Pancreas (tissue), 10 donors: ENCODE results near the gene IL12RB2. TPM values are rescaled to one million over a fixed set of nuclear protein-coding genes. Genes with fewer than 3 reads are reported as not detected.

Source experiments
- ATAC-seq, 4 donors: fragments of 200-7000 bp; cut with Tn5 transposase; one replicate each; pipeline versions ENCODE4 v1.8.0 to v1.9.1; 2020; ENCODE audit warnings: mild to moderate bottlenecking in 4 of 4, moderate library complexity in 4 of 4
- DNase-seq, 6 donors: peaks; one replicate each; pipeline ENCODE4 v3.0.0-alpha.2; 2020
- FAIRE-seq: peaks from 2 replicates; lab custom pipeline; 2012; peaks lifted over from hg19 to GRCh38; lab: Jason Lieb, UNC
- H3K27ac ChIP-seq, 4 donors: fragments of 200-600 bp; sonication (generic); 1 replicate in 3 of 4; 2 replicates in 1 of 4; pipeline versions ENCODE4 v1.5.0 to v1.8.0; 2020
- H3K27me3 ChIP-seq, 4 donors: fragments of 200-600 bp; one replicate each; pipeline ENCODE4 v1.8.0; 2021
- H3K36me3 ChIP-seq, 3 donors: fragments of 200-600 bp; sonication (generic) in 1 of 3; one replicate each; pipeline versions ENCODE4 v1.5.0 to v1.8.0; 2020 to 2021
- H3K4me1 ChIP-seq, 3 donors: fragments of 200-600 bp; one replicate each; pipeline ENCODE4 v1.8.0; 2021
- H3K4me3 ChIP-seq, 4 donors: fragments of 200-600 bp; sonication (generic) in 2 of 4; one replicate each; pipeline versions ENCODE4 v1.5.0 to v1.8.0; 2020 to 2021
- H3K9me3 ChIP-seq, 4 donors: fragments of 200-600 bp; one replicate each; pipeline ENCODE4 v1.8.0; 2021
- CTCF ChIP-seq, 4 donors: fragments of 200-600 bp; sonication (generic) in 3 of 4; IDR thresholded peaks; one replicate each; pipeline versions ENCODE4 v1.5.0 to v1.8.0; 2021; ENCODE audit warnings: antibody characterized with exemption in 4 of 4
- WGBS, 2 donors: extraction: QIAGEN DNeasy Blood & Tissue Kit; methylation state at CpG; one replicate each; pipeline ENCODE4 v1.1.7; 2013; 5-methylcytosine and 5-hydroxymethylcytosine counted together
- intact Hi-C, 3 donors: fragments of 100-400 bp; cut with DNase I; formaldehyde crosslinking; loops; one replicate each; pipeline versions ENCODE4 v1.11.1 to v1.14.2; 2022
- polyA plus RNA-seq, 2 donors: library from polyadenylated mRNA; stranded (reverse); fragments of 200-250 nt; gene quantifications; one replicate each; pipeline ENCODE4 v1.2.3, GENCODE V29; 2013
- total RNA-seq, 6 donors: library from RNA; stranded (reverse); fragmentation: NEBNext Ultra II Directional in 4 of 6; extraction: Animal tissue kit (Norgen Biotek cat#: 25700) in 4 of 6; gene quantifications; one replicate each; pipeline versions ENCODE4 v1.2.1 to v1.2.4, GENCODE V29; 2021 to 2023
- donor health status: healthy with polysubstance abuse.
- donor health status: DM: no; HTN: no; CAD: no; lungs with moderate emphysema.
- donor health status: DM: no; HTN: no; CAD: no.
- donor health status: control.
- donor health status: control.
- donor health status: Bipolar disorder and iron deficiency.
- donor health status: DM: yes; HTN: yes; CAD: no.
- donor health status: DM: no; HTN: no; CAD: no.
- donor health status: DM: no; HTN: no; CAD: no.
- donor health status: DM: yes; HTN: yes; CAD: no.

The IL12RB2 gene
- total and polyA plus RNA-seq, 8 donors = 0.65 to 5.0 (median 2.7) TPM

DNA sequence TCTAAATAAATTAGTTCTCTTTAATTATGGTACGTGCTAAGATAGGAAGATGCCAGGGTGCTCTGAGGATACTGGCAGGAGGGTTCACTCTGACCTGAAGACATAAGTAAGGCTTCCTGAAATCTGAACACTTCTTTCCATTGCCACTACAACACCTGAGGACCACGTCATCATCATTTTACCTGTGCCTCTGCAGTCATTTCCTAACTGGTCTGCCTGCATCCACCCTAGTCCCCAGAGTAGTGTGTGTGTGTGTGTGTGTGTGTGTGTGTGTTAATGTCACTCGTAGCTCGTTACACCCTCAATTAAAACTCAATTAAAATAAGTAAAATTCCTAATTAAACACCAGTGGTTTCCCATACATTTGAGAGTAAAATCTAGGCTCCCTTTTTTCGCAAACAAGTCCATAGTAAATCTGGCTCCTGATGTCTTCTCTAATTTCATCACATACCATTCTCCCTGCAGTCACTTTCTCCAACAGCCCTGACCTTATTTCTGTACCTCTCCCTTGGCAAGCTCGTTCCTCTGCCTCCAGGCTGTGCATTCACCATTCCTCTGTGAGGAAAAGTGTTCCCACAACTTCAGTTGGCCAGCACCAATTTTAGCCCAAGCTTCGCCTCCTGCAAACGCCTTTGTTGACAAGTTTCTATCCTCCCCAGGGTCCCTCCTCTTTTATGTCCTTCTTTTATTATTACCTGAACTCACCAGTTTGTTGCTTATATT is 8.7 kb downstream of the IL12RB2 start:
- Histone ChIP-seq H3K9me3 (no peaks in the 10 kb centered on the region), H3K27ac (no peak overlapping the region), H3K27me3 (no peaks in the 10 kb centered on the region), H3K36me3 (no peaks in the 10 kb centered on the region), H3K4me1 (no peaks in the 10 kb centered on the region), H3K4me3 (no peak overlapping the region)
- FAIRE-seq (no peak), ATAC-seq (no peak), DNase-seq (no peak)
- no peak for TF ChIP-seq CTCF (IDR thresholded peaks at IDR 0.05)
- whole genome bisulfite sequencing, 2 donors = 83 to 93% methylated on average over 8 of the region's 8 CpGs
- intact Hi-C loops = no loop called here

DNA sequence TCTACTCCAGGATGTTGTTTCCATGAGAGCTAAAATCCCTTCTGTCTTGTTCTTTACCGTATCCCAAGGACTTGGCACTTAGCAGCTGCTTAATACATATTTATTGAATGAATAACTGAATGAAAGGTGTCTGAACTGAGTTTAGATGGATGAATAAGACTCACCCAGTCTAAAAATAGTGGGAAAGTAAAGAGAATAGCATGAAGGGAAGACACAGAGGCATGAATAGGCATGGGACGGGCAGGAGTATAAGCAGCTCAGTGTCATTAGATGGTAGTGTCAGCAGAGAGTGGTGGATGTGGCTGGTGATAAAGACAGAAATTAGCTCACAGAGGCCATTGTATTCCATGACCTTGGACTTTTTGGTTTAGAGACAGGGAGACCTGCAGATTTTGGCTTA is 9.2 kb downstream of the IL12RB2 start:
- DNase-seq (no peak), FAIRE-seq (no peak), ATAC-seq (no peak)
- WGBS, 2 donors = 91 to 94% methylated on average over 2 of the region's 2 CpGs
- no peaks in the 10 kb centered on the region for H3K4me1 ChIP-seq
- H3K36me3 ChIP-seq = no peaks in the 10 kb centered on the region
- no peaks in the 10 kb centered on the region for H3K27me3 ChIP-seq
- TF ChIP-seq CTCF (IDR thresholded peaks at IDR 0.05) = no peak
- intact Hi-C loops = no loop called here
- H3K27ac ChIP-seq = no peak overlapping the region
- H3K9me3 ChIP-seq = no peaks in the 10 kb centered on the region
- no peak overlapping the region for H3K4me3 ChIP-seq

DNA sequence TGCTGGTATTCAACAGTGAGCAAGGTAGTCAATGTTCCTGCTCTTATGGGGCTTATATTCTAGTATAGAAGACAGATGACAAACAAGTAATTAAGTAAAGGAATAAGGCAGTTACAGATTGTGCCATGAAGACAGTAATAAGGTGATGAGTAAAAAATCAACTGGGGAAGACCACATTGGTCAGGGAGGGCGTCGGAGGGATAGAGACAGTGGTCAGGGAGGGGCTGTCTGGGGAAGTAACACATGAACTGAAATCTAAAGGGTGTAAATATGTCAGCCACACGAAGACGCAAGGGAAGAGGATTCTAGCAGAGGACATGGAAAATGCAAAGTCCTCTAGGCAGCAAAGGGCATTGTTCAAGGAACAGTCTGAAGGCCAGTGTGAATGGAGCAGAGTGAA is 10.1 kb downstream of the IL12RB2 start:
- no peak overlapping the region for H3K4me3 ChIP-seq
- no peak for FAIRE-seq
- no peaks in the 10 kb centered on the region for H3K27me3 ChIP-seq
- DNase-seq = no peak
- H3K36me3 ChIP-seq = no peaks in the 10 kb centered on the region
- no peak for ATAC-seq
- 92 to 93% methylated on average over 4 of the region's 4 CpGs for WGBS, 2 donors
- no peaks in the 10 kb centered on the region for H3K9me3 ChIP-seq
- no peaks in the 10 kb centered on the region for H3K4me1 ChIP-seq
- no peak for TF ChIP-seq CTCF (IDR thresholded peaks at IDR 0.05)
- intact Hi-C loops = no loop called here
- no peak overlapping the region for H3K27ac ChIP-seq

- TF ChIP-seq CTCF (IDR thresholded peaks at IDR 0.05) = no peak
- Histone ChIP-seq H3K4me3 (no peak overlapping the region), H3K27ac (no peak overlapping the region), H3K4me1 (no peaks in the 10 kb centered on the region), H3K36me3 (no peaks in the 10 kb centered on the region), H3K27me3 (no peaks in the 10 kb centered on the region), H3K9me3 (no peaks in the 10 kb centered on the region)
- FAIRE-seq (no peak), DNase-seq (no peak), ATAC-seq (no peak)
- intact Hi-C loops = no loop called here
- 89 to 94% methylated on average over 1 of the region's 1 CpG for WGBS, 2 donors
Observed at GRCh38 chr1:67322442-67322841, 14.8 kb downstream of the IL12RB2 start.

DNA sequence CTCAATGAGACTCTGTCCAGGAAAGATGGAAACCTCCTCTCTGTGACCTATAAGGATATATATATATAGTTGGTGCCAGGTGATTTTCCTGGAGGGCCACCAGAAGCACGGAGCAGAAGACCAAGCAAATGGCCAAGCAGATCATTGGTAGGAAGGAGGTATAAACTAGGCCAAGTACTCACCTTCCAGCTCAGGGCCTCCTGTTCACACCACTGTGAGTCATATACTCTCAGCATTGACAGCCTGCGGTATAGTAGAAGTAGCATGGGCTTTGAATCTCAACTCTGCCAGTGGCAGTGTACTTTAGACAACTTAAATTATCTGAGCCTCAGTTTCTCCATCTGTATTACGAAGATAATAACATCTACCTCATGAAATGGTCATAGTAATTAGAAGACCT is 15.4 kb downstream of the IL12RB2 start:
- no peak for ATAC-seq
- no peaks in the 10 kb centered on the region for H3K36me3 ChIP-seq
- no peaks in the 10 kb centered on the region for H3K9me3 ChIP-seq
- no peaks in the 10 kb centered on the region for H3K4me1 ChIP-seq
- no peaks in the 10 kb centered on the region for H3K27me3 ChIP-seq
- no peak overlapping the region for H3K27ac ChIP-seq
- no peak overlapping the region for H3K4me3 ChIP-seq
- DNase-seq = no peak
- TF ChIP-seq CTCF (IDR thresholded peaks at IDR 0.05) = no peak
- WGBS, 2 donors = 95 to 96% methylated on average over 3 of the region's 3 CpGs
- no peak for FAIRE-seq
- intact Hi-C loops = no loop called here
